Ramos (cell line): ENCODE results near the gene FAM163B.

ENCODE experiments used
- in situ Hi-C: fragments of 300-500 bp; cut with MboI; formaldehyde crosslinking; loops from one replicate; pipeline ENCODE4 v1.14.3; 2022; ENCODE audit warnings: low sequenced_read_pairs; ENCODE audit not compliant: unreplicated experiment

Gene FAM163B

GRCh38 chr9:133585481-133586351 is 23.5 kb downstream of the FAM163B start:
- in situ Hi-C loops: loop anchor here (5.0 kb wide), 1 partner anchor 122 kb away; no protein-coding TSS in a partner anchor

- in situ Hi-C loops: loop anchor here (5.0 kb wide), 1 partner anchor 122 kb away; no protein-coding TSS in a partner anchor
Measured at GRCh38 chr9:133584559-133585476, 24.4 kb downstream of the FAM163B start.

GRCh38 chr9:133584167-133584558 is 25.0 kb downstream of the FAM163B start:
- in situ Hi-C loops: no loop called here

GRCh38 chr9:133583586-133583985 is 25.6 kb downstream of the FAM163B start:
- in situ Hi-C loops: no loop called here

- in situ Hi-C loops: no loop called here
Measured at GRCh38 chr9:133583111-133583510, 26.1 kb downstream of the FAM163B start.

GRCh38 chr9:133582501-133583045 is 26.6 kb downstream of the FAM163B start:
- in situ Hi-C loops: no loop called here

GRCh38 chr9:133581513-133582343 is 27.5 kb downstream of the FAM163B start:
- in situ Hi-C loops: no loop called here

- in situ Hi-C loops: no loop called here
Measured at GRCh38 chr9:133581011-133581410, 28.2 kb downstream of the FAM163B start.

GRCh38 chr9:133580419-133580738 is 28.8 kb downstream of the FAM163B start:
- in situ Hi-C loops: no loop called here

- in situ Hi-C loops: no loop called here
Measured at GRCh38 chr9:133579601-133580418, 29.4 kb downstream of the FAM163B start.

- in situ Hi-C loops: no loop called here
Measured at GRCh38 chr9:133578524-133579441, 30.4 kb downstream of the FAM163B start.

GRCh38 chr9:133577737-133578112 is 31.5 kb downstream of the FAM163B start:
- in situ Hi-C loops: no loop called here

- in situ Hi-C loops: no loop called here
Measured at GRCh38 chr9:133576875-133577736, 32.1 kb downstream of the FAM163B start.

GRCh38 chr9:133576031-133576874 is 32.9 kb downstream of the FAM163B start:
- in situ Hi-C loops: no loop called here

- in situ Hi-C loops: no loop called here
Measured at GRCh38 chr9:133575186-133576030, 33.8 kb downstream of the FAM163B start.
